Measurements from ENCODE around the gene MT2A.

The MT2A gene

GRCh38 chr16:56594292-56594619 lies 14.1 kb upstream of the MT2A start:
- FAIRE-seq (no peak), DNase-seq (ENCODE audit: low spot score) (no peak)

- FAIRE-seq = no peak
- peak; percentile 19 for DNase-seq (ENCODE audit: low spot score)
These were observed 7.9 kb upstream of the MT2A start for GRCh38 chr16:56600398-56600999.

DNA sequence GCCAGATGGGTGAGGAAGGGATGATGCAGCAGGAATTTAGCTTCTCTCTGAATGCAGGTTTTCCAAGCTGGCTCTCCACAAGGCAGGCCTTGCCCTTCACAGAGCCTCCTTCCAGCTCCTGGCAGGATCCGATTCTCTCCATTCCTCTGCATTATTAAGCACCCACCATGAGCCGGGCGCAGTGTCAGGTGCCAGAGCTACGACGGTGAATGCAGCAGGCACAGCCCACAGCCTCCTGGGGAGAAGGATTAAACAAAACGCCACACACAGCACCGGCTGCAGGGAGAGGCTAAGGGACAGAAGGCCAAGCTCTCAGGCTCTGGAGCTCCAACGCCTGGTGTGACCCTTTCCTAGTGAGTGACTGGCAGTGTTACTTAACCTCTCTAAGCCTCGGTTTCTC lies 7.1 kb upstream of the MT2A start:
- FAIRE-seq = no peak
- no peak for DNase-seq (ENCODE audit: low spot score)

DNA sequence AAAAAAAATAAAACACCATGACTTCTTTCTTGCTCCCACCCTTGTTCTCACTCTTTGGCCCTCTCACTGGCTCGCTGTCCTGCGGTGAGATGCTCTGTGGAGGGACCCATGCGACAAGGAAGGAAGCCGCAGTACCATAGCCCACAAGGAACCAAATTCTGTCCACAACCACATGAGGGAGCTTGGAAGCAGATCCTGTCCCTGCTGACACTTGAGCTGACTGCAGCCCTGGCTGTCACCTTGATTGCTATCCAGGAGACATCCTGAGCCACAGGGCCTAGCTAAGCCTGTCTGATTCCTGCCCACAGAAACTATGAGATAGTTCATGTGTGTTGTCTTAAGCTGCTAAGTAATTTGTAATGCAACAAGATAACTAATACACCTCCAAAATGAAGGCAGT lies 4.8 kb upstream of the MT2A start:
- FAIRE-seq (no peak), DNase-seq (ENCODE audit: low spot score) (peak; percentile 39)

DNA sequence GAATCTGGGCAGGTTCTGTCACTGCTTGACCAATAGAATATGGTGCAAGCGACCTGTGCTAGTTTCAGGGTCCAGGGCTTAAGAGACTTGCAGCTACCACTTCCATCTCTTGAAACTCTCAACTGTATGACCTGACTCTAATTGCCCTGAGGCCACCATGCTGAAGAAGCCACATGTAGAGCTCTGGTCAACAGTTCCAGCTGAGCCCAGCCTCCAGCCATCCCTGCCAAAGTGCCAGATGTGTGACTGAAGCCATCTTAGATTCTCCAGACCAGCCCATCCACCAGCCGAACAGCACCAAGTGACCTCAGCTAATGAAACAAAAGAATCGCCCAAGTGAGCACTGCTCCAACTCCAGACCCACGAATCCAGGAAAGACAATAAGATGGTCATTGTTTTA lies 3.4 kb upstream of the MT2A start:
- FAIRE-seq = no peak
- DNase-seq (ENCODE audit: low spot score) = no peak

- no peak for DNase-seq (ENCODE audit: low spot score)
- no peak for FAIRE-seq
These were observed 2.9 kb upstream of the MT2A start for GRCh38 chr16:56605475-56605874.

DNA sequence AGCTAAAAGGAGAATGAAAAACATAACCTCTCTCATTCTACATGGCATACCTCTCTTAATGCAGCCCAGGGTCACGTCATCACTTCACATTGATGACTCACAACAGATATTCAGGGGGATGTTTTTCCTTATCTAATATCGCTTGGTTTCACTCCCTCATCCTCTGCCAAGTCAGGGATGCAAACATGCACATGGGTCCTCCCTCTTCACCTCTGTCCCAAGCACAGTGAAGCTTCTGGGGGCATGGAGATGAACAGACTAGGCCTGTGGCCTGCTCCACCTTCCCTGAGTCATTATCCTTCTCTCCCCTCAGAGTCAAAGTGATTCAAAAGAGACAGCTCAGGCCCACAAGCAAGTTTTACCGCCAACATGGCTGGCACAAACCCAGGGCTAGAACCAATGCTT lies 2.3 kb upstream of the MT2A start:
- DNase-seq (ENCODE audit: low spot score) = peak; percentile 90
- FAIRE-seq = peak; percentile 83

- DNase-seq (ENCODE audit: low spot score) = peak; percentile 90
These were observed 1.8 kb upstream of the MT2A start for GRCh38 chr16:56606476-56607108.

GRCh38 chr16:56607109-56607618 lies 1.2 kb upstream of the MT2A start:
- DNase-seq (ENCODE audit: low spot score) (peak; percentile 99), FAIRE-seq (peak; percentile 86)

More at GRCh38 chr16:56606476-56607108, 1.8 kb upstream of the MT2A start:
- peak; percentile 76 for FAIRE-seq

DNA sequence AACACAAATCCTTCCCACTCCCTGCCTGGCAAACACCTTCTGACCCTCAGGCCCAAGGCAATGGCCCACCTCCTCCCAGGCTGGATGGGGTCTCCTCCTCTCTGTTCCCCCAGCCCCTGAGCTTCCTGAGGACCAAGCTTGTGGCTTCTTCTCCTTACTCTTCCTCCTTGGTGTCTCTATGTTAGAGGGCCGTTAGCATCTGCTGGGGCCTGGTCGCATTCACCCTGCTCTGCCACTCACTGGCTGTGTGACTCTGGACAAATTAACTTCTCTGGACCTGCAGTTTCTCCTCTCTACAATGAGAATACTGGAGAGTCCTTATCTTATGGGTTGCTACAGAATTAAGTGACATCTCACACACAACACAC lies 725 bp upstream of the MT2A start:
- FAIRE-seq (no peak), DNase-seq (ENCODE audit: low spot score) (no peak)

GRCh38 chr16:56608876-56609462 lies 585 bp downstream of the MT2A start:
- FAIRE-seq = no peak
- DNase-seq (ENCODE audit: low spot score) = no peak

GRCh38 chr16:56609463-56609921 lies 1.1 kb downstream of the MT2A start:
- FAIRE-seq = peak; percentile 46
- DNase-seq (ENCODE audit: low spot score) = peak; percentile 77

- FAIRE-seq (no peak), DNase-seq (ENCODE audit: low spot score) (peak; percentile 88)
These were observed 1.7 kb downstream of the MT2A start for GRCh38 chr16:56610017-56610608.

DNA sequence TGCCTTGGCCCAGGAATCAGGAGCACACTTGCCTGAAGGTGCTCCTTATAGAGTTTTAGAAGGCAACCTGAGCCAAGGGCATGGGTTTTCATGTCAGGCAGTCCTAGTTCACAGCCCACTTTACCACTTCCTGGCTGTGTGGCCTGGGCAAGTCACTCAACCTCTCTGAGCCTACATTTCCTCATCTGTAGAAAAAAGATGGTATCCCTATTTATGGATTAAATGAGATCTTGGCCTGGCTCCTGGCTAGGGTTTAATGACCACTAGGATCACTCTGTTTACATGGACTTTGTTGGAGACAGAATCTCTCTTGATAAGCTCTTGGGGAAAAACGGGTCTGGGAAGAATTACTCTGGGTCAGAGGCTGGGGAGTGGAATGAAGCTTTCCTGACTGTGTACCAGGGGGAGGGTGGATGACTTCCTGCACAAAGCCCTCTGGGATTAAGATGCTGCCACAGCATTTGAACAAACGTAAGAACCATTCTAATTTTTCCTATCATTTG lies 2.3 kb downstream of the MT2A start:
- FAIRE-seq (no peak), DNase-seq (ENCODE audit: low spot score) (peak; percentile 12)

GRCh38 chr16:56611281-56611833 lies 3.0 kb downstream of the MT2A start:
- FAIRE-seq = peak; percentile 85
- DNase-seq (ENCODE audit: low spot score) = peak; percentile 95

GRCh38 chr16:56613706-56614105 lies 5.3 kb downstream of the MT2A start:
- FAIRE-seq (no peak), DNase-seq (ENCODE audit: low spot score) (no peak)

GRCh38 chr16:56614549-56614991 lies 6.2 kb downstream of the MT2A start:
- FAIRE-seq (peak; percentile 95), DNase-seq (ENCODE audit: low spot score) (peak; percentile 98)

DNA sequence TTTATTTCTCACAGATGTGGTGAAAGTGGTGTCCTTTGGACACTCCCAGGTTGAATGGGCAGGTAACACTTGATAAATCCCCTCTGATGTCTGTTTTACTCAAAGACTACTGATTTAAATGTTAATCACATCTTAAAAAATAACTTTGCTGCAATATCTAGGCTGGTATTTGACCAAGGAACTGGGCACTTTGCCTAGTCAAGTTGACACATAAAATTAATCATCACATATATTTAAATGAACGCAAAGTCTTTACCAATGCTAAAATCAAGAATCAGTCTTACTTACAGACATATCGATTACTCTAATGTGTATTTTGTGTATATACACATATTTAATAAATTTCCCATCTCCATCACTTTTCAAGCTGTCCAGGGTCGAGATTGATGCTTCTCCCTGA lies 7.0 kb downstream of the MT2A start:
- FAIRE-seq (peak; percentile 55), DNase-seq (ENCODE audit: low spot score) (peak; percentile 28)

GRCh38 chr16:56616608-56617211 lies 8.3 kb downstream of the MT2A start:
- FAIRE-seq (no peak), DNase-seq (ENCODE audit: low spot score) (no peak)

GRCh38 chr16:56617212-56618085 lies 9.1 kb downstream of the MT2A start:
- no peak for FAIRE-seq
- no peak for DNase-seq (ENCODE audit: low spot score)
